Stimulated activated CD8-positive, alpha-beta memory T cell treated with anti-CD3 and anti-CD28 coated beads, Interleukin-15, amount 100 ng/mL, for 4 hours (primary cell): ENCODE results near the gene PLPP7.
"Not testable (repeated sequence)": the region's sequence is repeated elsewhere in the genome, so short reads cannot be mapped to it uniquely, and the experiment has no call there.

Experiments
- DNase-seq, 2 donors: peaks; one replicate each; pipeline ENCODE4 v3.0.0-alpha.2; 2020; ENCODE audit warnings: low read depth in 2 of 2

Gene PLPP7

DNA sequence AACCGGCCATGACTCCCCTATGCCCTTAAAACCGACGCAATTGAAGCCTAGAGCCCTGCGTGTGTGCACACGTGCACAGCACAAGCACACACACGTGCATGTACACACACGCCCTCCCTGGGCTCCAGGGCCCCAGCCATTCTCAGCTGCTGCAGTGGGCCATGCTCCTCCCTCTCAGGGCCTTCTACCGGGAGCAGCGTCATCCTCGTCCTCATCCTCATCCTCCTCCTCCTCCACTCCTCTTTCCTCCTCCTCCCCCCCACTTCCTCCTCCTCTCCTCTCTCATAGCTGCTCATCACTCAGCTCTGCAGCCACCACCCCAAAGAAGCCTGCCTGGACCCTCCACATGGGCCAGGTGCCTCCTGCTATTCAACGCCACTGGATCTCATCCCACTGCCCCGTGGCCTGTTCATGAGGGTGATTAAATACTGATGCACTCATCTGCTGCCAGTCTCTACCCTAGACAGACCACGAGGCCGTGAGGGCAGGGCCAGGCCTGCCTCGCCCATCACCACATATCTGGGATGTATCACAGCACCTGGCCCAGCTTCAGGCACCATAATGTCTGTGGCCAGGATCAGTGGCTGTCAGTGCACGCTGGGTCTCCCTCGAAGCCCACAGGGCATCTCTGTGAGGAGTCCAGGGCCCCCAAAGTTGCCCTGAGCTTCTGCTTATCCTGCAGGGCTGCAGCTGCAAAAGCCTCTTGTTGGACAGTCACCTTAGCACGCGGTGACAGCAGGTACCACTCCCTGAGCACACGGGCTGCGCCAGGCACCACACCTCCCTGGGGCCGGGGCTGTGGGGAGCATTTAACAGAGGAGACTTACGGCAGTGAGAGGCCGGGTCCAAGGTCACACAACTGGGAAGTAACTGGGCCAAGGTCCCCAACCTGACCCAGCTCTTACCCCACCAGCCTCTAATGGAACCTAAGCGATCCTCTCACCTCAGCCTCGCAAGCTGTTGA, 23.0 kb upstream of the PLPP7 start:
- DNase-seq: no peak

DNA sequence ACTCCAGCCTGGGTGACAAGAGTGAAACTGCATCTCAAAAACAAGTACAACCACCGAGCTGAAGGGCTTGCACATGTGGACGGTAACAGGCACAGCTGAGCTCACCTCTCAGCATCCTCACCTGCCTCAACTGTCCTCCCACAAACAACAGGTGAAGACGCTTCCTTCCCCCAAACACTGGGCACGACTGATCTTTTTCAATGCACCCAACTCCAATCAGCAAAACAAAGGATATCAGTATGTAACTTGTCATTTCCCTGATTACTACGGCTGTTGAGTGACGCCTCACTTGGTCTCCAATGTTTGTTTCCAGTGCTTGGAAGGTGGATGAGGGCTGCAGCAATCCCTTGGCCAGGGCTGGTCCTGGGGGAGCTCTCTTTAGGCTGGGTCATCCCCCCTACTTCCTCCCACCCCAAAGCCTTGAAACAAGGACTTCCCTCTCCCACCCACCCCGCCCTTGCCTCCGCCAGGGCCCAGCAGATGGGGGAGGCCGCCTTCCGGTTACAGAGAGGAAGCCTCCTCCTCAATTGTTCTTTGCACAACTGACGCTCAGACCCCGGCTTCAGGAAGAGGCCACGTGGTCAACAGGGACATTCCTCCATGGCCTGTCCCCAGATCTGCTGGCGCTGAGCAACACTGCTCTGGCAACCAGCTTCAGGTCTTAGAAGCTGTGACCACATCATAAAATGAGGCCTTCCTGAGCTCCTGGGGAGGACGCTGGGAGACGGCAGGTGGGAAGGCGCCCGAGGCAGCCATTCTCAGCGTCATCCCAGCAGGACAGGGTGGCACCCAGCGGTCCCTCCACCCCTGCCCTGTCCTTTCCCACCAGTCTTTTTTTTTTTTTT, 19.1 kb upstream of the PLPP7 start:
- no peak for DNase-seq

DNA sequence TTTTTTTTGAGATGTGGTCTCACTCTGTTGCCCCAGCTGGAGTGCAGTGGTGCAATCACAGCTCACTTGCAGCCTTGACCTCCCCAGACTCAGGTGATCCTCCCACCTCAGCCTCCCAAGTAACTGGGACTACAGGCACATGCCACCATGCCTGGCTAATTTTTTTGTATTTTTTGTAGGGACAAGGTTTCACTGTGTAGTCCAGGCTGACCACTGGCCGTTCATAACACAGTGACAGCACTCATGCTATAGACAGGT, 18.6 kb upstream of the PLPP7 start:
- DNase-seq: not testable (repeated sequence)

- DNase-seq: no peak
Measured at GRCh38 chr9:131271506-131271931, 18.0 kb upstream of the PLPP7 start.

- DNase-seq: no peak
Measured at GRCh38 chr9:131272212-131272611, 17.3 kb upstream of the PLPP7 start.

- DNase-seq: no peak
Measured at GRCh38 chr9:131273146-131273855, 16.2 kb upstream of the PLPP7 start.

GRCh38 chr9:131273856-131274673, 15.5 kb upstream of the PLPP7 start:
- no peak for DNase-seq

- no peak for DNase-seq
Measured at GRCh38 chr9:131274674-131275331, 14.7 kb upstream of the PLPP7 start.

DNA sequence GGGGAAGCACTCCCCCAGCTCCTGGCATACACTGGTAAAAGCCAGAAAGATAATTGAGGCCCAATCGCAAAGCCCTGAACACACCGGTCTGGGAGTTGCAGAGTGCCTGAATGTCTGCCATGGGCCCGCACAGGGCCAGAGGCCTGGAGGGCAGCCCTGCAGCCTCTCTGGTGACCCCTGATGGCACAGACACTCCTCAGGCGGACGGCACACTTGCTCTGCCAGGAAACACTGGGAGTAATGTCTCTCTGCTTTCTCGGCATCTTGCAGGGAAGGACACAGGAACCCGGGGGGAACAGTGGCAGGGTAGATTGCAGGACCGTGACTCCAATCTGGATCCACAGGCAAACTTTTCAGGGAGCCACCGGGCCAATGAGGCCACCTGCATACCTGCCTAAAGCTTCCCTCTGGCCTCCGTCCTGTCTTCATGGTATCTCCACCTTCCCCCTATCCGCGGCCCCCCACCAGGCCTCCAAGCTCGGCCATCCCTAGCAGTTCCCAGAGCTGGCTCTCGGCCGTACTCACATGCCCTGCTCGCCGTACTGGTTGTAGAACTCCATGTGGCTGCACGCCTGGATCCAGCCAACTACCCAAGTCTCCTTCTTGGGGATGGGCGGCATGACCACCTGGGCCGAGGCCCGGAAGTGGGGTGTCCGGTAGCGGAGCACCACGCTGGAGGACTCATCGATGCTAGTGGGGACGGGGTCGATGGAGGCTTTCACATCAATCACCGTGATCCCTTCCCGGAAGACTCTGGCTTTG, 14.0 kb upstream of the PLPP7 start:
- DNase-seq: no peak

DNA sequence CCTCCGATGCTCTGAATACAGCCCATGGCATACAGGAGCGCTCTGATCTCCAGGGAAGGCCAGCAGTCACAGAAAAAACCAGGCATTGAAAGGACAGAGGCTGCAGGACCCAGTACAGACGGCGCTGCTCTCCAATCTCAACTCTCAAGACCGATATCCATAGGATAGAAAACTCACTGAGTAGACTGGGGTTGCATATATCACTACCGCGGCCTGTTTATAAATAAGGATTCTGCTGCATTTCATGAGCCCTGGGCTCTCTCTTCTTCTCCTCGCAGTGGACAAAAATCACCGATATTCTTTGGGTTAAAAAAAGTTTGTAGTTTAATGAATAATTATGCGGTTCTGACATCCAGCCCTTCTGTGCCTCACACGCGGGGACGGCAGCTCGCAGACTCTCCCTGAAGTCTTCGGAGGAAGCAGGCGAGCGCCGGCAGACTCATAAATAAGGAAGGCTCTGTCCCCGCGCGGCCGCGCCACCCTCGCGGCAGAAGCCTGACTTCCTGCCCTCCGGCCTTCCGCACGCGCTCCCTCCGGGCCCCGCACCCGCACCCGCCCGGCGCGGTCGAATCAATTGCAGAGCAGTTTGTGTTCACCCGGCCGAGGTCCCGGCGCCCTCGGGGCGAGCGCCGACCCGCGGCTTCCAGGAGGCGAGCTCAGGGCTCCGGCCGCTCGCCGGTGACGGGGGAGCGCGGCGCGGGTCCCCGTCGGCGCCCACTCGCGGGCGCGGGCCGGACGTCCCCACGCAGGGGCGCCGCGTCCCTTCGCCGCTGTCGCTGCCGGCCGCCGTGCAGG, 13.2 kb upstream of the PLPP7 start, which contains the start of gene FAM78A:
Gene FAM78A (minus strand): TSS at position 417 of the 795 bp plus-strand sequence. CDS start 331 bp downstream, at position 86.
- no peak for DNase-seq

- no peak for DNase-seq
Measured at GRCh38 chr9:131276891-131277286, 12.6 kb upstream of the PLPP7 start.

DNA sequence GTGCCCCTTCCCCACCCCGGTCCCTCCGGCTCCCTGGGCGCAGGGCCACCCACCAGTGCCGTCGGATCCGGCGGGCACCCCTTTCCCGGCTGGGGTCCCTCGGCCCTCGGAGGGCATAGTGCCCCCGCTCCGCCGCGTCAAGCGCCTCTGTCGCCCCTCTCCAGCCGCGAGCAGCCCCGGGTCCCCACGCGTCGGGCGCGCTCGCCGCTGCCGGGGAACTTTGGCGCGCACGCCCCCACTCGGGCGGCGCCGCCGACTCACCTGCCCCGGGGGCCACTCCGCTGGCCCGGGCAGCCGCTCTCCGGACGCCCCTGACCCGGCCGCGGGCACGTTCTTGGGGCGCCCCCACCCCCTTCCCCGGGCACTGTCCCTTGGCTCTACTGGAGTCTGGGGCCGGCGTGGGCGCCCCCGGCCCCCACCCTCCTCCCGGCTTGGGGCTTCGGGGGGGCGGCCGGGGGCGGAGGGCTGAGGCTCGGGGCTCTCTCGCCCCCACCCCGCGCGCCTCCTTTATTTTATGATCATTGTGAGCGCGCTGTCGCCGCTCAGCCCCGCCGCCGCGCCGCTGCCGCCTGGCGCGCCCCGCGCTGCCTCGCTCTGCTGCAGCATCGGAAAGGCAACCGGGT, 12.1 kb upstream of the PLPP7 start:
- no peak for DNase-seq

DNA sequence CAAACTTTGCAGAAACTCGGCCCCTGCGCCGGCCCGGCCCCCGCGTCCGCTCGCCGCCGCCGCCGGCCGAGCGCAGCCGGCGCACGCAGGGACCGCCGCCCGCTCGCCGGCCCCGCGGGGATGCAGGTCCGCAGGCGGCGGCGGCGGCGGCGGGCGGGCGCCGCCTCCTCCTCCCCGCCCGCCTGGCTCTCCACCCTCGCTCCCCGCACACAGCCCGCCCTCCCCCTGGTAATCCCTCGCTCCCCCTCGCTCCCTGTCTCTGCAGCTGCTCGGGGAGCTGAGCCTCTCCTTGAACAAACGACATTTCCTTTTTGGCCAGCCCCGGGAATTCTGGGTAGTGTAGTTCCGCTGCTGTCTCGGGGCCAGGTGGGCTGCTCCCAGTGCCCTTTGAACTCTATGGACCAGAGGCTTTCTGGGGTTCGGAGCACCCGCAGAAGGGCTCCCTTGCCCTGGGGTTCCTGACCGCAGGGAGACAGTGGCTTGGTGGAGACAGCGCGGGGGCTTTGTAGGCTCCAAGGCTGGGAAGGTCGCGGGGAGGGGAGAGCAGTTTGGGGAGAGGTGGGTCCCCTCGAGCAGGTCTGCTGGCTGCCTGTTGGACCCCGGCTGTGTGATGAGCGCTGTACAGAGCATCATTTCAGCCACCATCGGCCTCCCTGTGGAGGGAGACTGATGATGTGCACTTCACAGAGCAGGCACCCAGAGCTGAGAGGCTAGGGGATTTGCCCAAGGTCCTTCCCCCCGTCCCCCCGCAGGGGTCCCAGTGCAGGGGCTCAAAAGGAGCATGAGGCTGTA, 11.4 kb upstream of the PLPP7 start:
- peak in 1 of 2 donors; percentile 60 for DNase-seq

- no peak for DNase-seq
Measured at GRCh38 chr9:131278702-131279111, 10.8 kb upstream of the PLPP7 start.

GRCh38 chr9:131279196-131279862, 10.2 kb upstream of the PLPP7 start:
- DNase-seq: no peak

DNA sequence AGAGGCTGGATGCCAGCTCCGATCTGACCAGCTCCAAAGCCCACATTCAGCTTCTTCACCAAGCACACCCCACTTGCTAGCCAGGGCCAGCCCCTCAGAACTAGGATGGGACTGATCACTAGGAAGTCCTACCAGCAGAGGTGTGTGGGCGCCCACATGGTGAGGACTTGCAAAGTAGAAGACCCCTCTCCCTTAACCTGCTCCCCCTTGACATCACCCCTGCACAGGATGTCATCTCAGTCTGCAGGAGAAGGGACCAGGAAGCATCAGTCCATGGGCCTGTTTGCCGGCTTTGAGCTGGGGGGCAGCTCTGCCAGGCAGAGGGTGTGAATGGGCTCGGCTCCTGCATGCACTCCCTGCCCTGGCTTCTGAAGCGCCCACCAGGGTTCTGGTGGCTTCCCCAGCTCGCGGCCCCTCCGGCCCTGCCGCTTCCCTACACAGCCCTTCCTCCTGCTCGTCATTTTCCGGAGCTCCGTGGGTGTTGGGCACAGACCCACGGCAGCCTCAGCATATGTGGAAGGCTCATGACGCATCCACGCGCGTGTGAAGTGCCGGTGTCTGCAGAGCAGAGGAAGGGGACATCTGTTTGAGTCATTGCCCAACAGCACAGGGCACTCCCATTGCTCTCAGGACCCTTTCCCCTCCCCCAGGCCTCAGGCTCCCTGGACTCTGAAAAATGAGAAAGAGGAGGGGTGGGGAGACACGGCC, 9.5 kb upstream of the PLPP7 start:
- no peak for DNase-seq

GRCh38 chr9:131280660-131281059, 8.9 kb upstream of the PLPP7 start:
- no peak for DNase-seq
